Left renal cortex interstitium (tissue), 4 donors: Measurements from ENCODE around the gene FGG. TPM values are rescaled to one million over a fixed set of nuclear protein-coding genes. Genes with fewer than 3 reads are reported as not detected.

Experiments
- DNase-seq, 4 donors: peaks; one replicate each; pipeline ENCODE4 v3.0.0-alpha.2; 2013; ENCODE audit warnings: low read depth in 4 of 4, low spot score in 2 of 4, missing footprints in 1 of 4
- polyA plus RNA-seq, 4 donors: library from polyadenylated mRNA; unstranded; fragments of 120-200 nt; gene quantifications; one replicate each; pipeline ENCODE4 v1.2.1, GENCODE V29; 2013; ENCODE audit not compliant: insufficient read length in 4 of 4

Gene FGG
- polyA plus RNA-seq, 4 donors, result 41.2 TPM; not detected in 3

DNA sequence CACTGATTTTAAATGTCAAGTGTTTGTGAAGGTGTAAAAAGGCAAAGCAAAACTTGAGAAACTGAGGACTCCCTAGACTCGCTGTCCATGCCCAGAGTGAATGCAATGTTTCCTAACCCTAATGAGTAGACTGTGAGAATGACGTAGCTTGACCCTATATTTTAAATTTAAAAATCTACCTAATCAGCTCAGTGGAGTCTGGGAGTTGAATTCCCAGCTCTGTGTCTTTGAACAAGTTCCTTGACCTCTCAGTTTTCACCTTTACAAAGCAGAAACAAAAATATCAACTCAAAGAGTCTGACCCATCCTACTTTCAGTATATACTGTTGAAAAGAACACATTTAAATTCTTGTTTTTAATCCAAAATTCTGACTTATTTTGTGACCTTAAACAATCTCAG is 24.3 kb downstream of the FGG start:
- no peak for DNase-seq

DNA sequence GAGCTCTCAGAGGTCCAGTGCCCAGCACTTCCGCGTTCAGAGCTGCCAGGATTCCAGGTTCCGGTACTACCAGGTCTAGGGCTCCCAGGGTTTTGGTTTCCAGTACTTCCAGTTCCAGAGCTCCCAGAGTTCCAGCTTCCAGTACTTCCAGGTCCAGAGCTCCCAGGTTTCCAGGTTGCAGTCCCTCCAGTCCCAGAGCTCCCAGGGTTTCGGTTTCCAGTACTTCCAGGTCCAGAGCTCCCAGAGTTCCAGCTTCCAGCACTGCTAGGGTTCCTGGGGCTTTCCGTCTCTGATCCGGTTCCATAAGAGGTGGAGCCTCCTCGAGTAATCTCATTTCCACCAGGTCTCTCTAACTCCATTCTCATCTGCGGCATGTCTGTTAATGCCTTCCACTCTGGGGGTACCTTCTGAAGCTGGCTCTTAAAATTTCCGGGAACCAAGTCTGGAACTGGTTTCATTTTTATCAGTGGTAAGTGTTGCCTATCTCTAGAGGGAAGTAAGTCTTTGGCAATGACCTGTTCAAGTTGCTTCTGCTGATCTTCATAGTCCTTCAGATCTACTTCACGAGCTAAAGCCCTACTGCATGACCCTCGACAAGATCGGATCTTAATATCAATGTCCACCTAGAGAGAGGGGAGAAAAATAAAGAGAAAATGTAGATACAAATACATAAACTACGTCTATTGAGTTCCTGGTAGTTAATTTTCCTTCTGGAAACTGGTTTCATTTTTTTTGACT is 26.0 kb downstream of the FGG start:
- DNase-seq, result no peak

DNA sequence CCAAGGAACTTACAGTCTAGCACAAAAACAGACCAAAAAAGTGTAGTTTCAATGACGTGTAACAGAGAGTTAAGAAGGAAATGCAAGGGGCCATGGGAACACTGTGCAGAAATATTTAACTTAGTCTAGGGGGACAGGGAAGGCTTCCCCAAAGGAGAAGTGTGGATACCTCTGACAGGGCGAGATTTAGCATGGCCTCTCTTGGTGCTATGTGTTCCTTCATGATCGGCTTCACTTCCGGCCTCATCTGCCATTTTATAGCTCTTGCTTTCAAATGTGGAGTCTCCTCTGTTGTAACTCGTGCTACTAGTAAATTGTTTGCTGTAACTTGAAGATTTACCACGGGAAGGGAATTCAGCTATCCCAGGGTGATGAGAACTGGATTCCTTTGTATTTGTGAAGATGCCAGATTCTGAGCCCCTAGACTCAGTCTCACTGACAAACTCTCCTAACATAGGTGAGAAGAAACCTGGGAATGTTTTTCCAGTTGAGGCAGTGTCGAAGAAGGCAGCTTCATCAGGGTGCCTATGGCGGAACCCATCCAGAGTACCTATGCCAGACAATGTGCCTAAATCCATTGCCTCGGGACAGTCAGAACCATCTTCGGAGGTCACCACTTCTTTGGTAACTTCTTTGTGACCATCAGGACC is 27.0 kb downstream of the FGG start:
- DNase-seq, result no peak

DNA sequence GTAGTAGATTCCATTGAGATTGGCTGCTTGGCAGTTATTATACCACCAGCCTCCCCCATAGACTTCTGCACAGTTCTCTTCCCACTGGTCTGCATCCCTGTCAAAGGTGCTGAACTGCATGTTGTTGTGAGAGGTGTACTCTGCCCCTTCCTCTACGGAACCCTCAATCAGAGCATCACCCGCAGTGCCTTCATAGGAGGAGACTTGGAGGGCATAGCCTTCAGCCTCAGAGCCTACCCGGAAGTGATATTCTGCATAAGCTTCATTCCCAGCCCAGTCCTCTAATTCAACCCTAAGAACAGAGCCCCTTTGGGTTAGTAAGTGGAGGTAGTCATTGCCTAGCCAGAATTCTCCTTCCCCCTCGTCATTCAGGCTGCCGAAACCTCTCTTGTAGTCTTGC is 28.2 kb downstream of the FGG start:
- no peak for DNase-seq

DNA sequence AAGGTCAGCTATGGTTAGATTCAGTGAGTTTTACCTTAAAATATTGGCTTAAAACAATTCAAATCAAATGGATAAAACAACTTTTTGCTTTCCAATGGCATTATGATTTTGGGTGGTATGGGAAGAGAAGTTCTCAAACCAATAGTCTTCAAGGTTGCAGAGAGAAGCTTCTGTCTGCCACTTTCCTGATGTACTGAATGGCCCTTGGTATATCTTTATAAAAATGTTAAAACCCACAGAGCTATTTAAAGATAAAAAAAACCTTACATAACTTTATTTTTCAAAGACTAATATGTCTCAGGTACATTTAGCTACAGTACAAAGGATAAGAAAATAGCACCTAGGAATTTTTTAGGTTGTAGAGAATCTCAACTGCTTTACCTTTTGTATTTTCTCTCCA is 28.8 kb downstream of the FGG start:
- no peak for DNase-seq

DNA sequence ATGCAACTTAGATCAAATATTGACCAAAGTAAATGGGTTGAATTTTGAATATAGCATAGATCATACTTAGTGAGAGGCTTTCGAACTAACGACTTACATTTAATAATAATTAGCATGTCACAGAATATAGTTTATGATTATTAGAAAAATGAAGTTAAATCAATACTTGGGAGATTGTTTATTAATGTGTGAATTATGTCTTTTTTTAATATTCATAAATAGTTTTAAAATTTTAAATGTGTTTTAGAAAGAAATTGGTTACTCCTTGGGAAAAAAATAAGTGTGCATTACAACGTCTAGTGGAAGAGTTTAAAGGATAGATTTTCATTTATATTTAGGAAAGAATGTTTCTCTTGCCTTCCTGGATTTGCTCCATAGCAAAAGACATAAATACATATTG is 29.2 kb downstream of the FGG start:
- DNase-seq, result no peak

DNA sequence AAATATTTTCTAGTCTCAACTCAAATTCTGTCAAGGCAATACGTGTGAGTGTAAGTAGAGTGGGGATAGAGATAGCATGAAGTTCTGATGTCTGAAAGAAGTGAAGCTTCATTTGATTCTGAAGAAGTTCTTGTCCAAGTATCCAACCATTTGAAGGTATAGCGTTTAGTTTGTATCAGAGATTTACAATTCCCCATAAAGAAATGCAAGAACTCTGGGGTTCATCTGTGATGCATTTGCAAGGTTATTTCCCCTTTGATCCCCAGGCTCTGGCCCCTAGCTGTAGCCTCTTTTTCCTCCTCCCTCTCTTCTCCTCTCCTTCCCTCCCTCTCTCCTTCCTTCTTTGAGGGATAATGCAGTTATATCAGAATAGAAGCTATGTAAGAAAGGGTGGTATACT is 29.7 kb downstream of the FGG start:
- no peak for DNase-seq

DNA sequence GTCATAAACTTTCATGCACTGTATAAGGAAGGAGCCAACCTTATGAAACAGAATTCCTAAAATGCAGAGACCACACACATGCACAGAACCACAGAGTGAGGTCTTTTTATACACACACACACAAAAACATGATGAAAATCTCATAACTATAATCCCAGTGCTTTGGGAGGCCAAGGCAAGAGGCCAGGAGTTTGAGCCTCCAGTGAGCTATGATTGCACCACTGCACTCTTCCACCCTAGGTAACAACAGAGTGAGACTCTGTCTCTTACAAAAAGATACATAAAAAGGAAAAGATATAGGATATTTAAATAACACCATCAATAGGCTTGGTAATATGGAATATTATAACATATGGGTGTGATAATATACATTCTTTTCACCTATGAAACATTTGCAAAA is 32.5 kb downstream of the FGG start:
- no peak for DNase-seq

DNA sequence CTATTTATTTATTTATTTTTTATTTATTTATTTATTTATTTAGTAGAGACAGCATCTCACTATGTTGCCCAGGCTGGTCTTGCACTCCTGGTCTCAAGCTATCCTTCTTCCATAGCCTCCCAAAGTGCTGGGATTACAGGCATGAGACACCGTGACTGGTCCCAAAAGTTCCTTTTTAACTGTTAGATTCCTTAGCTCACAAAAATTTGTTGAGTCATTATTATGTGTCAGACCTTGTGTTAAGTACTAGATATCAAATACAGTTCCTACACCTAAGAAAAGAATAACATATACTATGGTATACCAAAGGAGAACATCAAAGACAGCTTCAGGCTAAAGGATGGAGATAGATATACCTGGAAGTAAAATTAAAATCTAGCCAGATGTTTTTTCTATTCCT is 33.5 kb downstream of the FGG start:
- DNase-seq, result no peak

DNA sequence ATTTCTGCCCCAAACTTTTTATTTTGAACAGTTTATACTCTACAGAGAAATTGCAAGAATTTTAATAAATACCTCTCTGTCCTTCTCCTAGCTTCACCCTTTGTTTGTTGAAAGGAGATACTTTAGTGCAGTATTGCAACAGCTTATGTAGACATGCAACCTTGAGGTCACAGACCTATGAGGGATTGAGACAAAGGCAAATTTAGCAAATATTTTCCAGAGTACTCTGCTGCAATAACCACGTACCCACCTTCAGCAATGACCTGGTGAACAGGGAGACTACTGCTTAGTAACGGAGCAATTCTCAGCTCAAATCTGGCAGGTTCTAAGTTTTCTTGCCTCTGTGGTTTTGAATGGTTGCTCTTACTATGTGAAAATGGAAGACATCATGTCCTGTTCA is 35.1 kb downstream of the FGG start:
- DNase-seq, result no peak

DNA sequence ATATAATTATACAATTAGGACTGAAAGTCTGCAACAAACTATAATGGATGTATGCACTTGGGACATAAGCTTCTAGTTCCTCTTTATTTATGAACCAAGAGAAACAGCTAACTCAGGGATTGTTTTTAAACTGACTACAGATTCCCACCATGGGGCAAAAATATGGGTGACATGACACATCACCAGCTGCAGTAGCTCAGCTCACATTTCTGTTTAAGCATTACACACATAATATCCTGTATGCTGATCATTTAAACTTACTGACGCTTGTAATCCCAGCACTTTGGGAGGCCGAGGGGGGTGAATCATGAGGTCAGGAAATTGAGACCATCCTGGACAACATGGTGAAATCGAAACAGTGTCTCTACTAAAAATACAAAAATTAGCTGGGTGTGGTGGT is 38.1 kb downstream of the FGG start:
- no peak for DNase-seq

DNA sequence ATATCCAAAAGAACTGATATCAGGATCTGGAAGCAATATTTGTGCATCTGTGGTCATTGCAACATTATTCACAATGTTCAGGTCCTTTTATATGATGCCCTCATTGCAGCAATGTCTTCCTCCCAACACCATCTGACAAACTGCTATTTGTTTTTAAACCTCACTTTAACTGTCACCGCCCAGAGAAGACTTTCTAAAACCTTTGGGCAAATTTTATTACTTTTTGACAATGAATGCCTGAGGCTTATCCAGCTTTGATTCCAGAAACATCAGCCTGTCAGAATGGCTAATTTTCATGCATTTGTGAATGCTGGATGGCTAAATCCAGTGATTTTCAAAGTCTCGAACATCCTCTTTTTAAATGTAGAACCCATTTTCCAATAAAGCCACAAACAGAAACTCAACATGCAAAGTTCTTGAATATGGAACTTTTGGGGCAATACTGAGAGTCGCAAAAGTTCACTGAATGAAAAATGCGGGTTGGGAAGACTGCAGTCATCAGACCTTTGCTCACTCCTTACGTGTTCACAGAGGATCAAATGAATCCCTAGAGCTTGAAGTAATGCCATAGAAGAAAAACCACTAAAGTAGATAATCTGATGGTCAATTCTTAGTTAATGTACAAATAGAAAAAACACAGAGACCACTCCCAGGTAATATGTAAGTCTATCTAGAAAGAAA is 39.1 kb downstream of the FGG start:
- no peak for DNase-seq

DNA sequence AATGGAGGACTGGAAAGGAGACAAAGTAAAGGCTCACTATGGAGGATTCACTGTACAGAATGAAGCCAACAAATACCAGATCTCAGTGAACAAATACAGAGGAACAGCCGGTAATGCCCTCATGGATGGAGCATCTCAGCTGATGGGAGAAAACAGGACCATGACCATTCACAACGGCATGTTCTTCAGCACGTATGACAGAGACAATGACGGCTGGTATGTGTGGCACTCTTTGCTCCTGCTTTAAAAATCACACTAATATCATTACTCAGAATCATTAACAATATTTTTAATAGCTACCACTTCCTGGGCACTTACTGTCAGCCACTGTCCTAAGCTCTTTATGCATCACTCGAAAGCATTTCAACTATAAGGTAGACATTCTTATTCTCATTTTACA is 42.9 kb downstream of the FGG start:
- DNase-seq, result no peak

DNA sequence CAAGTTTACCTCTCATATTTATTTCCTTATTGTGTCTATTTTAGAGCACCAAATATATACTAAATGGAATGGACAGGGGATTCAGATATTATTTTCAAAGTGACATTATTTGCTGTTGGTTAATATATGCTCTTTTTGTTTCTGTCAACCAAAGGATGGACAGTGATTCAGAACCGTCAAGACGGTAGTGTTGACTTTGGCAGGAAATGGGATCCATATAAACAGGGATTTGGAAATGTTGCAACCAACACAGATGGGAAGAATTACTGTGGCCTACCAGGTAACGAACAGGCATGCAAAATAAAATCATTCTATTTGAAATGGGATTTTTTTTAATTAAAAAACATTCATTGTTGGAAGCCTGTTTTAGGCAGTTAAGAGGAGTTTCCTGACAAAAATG is 43.4 kb downstream of the FGG start:
- DNase-seq, result no peak

DNA sequence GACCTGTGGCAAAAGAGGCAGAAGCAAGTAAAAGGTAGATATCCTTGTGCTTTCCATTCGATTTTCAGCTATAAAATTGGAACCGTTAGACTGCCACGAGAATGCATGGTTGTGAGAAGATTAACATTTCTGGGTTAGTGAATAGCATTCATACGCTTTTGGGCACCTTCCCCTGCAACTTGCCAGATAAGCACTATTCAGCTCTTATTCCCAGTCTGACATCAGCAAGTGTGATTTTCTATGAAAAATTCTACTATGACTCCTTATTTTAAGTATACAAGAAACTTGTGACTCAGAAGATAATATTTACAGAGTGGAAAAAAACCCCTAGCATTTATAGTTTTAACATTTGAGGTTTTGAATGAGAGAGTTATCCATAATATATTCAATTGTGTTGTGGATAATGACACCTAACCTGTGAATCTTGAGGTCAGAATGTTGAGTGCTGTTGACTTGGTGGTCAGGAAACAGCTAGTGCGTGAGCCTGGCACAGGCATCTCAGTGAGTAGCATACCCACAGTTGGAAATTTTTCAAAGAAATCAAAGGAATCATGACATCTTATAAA is 45.7 kb downstream of the FGG start:
- no peak for DNase-seq

DNA sequence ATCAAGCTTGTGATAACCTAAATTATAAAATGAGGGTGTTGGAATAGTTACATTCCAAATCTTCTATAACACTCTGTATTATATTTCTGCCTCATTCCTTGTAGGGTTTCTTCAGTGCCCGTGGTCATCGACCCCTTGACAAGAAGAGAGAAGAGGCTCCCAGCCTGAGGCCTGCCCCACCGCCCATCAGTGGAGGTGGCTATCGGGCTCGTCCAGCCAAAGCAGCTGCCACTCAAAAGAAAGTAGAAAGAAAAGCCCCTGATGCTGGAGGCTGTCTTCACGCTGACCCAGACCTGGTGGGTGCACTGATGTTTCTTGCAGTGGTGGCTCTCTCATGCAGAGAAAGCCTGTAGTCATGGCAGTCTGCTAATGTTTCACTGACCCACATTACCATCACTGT is 46.8 kb downstream of the FGG start:
- no peak for DNase-seq

DNA sequence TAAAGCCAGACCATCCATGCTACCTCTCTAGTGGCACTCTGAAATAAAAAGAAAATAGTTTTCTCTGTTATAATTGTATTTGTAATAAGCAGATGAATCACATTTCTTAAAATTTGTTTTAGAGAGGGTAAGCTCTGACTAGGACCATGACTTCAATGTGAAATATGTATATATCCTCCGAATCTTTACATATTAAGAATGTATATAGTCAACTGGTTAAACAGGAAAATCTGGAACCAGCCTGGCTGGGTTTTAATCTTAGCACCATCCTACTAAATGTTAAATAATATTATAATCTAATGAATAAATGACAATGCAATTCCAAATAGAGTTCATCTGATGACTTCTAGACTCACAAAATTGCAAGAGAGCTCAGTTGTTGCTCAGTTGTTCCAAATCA is 48.1 kb downstream of the FGG start:
- no peak for DNase-seq

DNA sequence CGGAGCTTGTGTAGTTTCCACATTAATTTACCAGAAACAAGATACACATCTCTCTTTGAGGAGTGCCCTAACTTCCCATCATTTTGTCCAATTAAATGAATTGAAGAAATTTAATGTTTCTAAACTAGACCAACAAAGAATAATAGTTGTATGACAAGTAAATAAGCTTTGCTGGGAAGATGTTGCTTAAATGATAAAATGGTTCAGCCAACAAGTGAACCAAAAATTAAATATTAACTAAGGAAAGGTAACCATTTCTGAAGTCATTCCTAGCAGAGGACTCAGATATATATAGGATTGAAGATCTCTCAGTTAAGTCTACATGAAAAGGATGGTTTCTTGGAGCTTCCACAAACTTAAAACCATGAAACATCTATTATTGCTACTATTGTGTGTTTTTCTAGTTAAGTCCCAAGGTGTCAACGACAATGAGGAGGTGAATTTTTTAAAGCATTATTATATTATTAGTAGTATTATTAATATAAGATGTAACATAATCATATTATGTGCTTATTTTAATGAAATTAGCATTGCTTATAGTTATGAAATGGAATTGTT is 49.7 kb downstream of the FGG start, which contains the start of gene FGB:
TSS of gene FGB (plus strand) at position 315 of the 558 bp plus-strand sequence. CDS start at position 323, 8 bp downstream.
- DNase-seq, result no peak

DNA sequence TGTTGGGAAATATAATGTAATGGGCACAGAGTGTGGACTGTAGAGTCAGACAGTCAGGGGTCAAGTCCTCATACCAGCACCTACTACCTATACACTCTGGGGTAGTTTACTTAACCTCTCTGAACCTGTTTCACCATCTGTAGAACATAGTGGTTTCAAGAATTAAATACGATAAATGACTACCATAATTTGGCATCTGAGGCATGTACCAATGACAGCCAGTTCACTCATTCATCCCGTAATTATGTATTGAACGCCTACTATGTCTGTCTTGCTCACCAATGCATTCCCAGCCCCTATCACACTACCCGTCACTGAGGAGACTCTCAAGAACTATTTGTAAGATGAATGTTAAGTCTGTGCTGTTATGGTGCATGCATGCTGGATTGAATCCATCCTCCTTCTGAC is 51.6 kb downstream of the FGG start:
- DNase-seq, result no peak

DNA sequence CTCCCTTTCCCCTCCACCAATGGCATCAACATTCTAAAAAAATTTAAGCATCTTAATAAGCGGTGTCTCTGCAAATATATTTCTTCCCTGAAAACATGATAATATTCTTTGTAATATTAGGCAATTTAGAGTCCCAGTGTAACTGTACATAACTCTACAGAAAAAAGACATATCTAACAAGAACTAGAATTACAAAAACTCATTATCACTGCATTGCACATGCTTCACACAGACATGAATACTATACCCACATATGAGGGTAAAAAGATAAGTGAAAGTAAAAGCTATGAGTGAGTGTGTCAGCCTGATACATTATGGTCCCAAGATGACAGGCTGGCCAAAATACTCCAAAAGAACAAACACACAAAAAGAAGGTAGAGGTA is 52.0 kb downstream of the FGG start:
- no peak for DNase-seq
